SHP77 treated with DMSO at 0.1 percent for 48 hours (cell line): ENCODE measurements around the gene EFNA4.

Experiments used
- DNase-seq: peaks from one replicate; lab custom pipeline; 2025; lab: John Stamatoyannopoulos, UW

The EFNA4 gene

DNA sequence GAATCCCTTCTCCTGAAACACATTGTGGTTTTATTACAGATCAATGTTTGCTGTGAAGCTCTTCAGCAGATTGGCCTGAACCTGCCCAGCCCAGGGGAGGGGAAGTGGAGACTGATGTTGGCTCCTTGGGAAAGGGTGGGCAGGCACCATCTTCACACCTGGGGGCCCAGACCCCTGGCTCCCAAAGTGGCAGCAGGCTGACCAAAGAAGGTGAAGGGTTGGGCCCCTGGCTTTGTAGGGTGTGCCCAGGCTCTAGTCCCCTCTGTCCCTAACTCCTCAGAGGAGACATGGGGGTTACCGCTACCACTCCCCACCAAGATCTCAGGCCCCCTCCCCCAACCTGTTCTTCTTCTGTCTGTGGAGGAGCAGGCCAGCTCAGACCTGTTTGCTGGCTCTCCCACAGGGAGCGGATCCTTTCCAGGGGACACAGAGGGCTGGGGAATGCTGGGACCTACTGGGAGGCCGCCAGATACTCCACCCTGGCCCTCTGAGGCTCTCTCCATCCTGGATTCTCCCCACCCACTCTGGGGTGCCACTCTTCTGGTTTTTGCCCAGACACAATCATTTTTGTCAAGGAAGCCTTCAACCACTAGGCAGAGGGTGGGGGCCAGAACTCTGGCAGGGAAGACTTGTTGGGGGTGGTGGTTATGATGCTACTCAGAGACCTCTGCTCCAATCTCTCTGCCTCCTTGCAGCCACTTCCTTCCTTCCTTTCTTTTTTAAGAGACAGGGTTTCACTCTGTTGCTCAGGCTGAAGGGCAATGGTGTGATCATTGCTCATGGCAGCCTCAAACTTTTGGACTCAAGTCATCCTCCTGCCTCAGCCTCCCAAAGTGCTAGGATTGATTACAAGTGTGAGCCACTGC is 10.1 kb downstream of the EFNA4 start:
- DNase-seq, result no peak

DNA sequence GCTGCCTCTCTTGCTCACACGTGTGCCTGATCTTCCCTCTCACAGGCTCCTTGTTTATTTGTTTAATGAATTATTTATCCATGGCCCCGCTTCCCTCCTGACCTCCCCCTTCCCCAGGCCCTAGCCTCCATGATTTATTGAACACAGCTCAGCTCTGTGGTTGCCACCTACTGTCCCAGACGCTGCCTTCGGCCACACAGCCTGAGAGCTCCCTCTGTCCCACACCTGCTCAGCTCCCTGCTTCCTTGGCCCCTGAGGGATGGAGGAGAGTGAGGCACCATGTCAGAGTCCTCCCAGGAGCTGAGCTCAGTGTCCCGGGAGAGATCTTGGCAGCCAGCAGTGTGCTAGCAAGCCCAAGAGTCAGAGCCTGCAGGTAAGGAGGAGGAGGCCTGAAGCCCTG is 12.0 kb downstream of the EFNA4 start:
- DNase-seq, result no peak

DNA sequence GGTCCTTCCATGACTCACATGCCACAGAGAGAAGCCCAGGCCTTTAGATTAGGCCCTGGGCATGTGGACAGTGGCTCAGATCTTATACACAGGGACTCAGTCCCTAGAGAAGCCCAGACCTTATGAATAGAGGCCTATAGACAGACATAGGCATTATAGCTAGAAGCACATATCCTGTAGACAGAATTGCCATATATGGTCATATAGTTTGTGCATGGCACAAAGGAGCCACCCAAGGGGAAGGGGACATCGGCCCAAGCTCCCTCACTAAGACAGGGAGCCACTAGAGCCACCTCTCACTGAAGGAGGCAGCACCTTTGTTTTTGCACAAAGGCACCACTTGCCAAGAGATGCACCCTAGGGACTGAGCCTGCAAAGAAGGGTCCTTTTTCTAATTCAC is 12.8 kb downstream of the EFNA4 start:
- DNase-seq, result no peak

DNA sequence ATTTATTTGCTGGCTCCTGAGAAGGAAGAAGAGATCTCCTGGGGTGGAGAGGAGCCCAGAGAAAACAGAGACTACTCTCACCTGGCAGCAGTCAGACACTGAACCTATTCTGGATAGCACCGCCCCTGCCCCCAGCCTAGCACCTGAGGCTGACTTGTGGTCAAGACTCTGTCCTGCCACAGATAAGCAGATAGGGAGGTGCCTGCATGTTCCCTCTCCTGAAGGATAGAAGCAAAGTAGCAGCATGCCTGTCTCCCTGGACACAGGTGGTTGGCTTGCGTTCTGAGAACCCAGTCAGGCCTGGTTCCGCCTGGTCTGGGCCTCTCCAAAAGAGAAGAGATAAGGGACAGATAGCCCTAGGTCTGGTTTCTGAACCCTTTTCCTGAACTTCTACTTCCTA is 13.8 kb downstream of the EFNA4 start:
- DNase-seq, result no peak

DNA sequence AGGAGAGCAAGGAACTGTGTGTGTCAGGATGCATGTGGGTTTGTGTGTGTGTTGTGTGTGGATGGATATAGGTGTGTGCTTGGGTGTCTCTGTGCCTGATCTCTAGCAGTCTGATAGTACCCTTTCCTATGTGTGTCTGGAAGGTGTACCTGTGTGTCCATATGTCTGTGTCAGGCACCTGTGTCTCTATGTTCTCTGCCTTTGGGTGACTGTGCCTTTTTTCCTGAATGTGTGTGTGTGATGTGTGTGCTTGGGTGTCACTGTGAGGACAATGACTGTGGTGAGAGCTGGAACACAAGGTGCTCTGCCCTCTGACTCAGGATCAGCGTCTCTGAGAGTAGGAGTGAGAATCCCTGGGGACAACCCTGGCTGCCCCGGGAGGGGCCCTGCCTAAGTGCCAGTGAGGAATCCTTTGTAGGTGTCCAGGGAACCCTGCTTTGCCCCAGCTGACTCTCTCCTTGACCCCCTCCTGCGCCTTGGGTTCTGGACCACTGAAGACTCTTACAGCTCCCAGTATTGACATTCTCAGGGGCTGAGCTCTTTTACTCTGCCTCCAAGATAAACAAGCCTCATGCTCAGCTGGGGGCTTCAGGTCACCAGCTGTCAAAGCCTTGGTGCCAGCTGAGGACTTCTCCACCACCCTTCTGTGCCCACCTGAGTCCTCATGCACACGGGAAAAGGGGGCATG is 14.4 kb downstream of the EFNA4 start:
- no peak for DNase-seq

DNA sequence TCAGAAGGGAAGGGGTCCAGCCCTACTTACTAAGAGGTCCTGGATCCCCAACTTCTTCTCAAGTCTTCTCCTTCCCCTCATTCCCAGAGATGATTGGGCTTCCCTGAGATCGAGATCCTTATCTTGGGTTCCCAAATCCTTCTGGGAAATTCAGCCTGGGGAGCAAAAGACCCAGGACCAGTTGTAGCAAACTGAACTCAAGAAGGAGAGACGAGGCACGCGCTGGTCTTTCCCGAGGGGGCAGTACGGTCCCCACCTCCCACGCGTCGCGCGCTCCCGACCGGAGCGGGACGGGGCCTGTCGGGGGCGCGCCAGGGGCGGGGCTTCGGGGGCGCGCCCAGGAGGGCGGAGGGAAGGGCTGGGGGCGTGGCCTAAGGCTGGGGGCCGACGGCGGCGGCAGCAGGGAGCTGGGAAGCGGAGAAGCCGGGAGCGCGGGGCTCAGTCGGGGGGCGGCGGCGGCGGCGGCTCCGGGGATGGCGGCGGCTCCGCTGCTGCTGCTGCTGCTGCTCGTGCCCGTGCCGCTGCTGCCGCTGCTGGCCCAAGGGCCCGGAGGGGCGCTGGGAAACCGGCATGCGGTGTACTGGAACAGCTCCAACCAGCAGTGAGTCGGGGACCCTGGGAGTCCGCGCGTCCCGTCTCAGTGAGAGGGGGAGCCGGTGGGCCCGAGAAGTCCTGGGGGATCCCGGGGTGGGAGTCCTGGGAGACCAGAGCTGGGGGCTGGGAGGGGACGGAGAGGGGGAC is 15.1 kb downstream of the EFNA4 start, which contains the start of gene EFNA3:
EFNA3 (plus strand) TSS at position 369 of the 741 bp plus-strand sequence; CDS start at position 474, 105 bp downstream.
- peak; percentile 35 for DNase-seq

DNA sequence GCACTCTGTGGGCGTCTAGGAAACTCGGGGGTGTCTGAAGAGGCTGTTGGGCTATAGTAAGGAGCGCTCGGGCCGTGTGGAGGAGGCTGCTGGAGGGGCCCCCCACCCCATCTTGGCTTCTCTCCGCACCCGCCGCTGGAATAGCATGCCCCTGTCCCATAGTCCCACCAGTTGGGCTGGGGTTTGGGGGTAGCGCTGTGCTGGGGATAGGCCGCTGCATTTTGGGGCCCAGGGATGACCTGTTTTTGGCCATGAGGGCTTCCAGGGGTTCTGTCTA is 15.6 kb downstream of the EFNA4 start:
- no peak for DNase-seq

DNA sequence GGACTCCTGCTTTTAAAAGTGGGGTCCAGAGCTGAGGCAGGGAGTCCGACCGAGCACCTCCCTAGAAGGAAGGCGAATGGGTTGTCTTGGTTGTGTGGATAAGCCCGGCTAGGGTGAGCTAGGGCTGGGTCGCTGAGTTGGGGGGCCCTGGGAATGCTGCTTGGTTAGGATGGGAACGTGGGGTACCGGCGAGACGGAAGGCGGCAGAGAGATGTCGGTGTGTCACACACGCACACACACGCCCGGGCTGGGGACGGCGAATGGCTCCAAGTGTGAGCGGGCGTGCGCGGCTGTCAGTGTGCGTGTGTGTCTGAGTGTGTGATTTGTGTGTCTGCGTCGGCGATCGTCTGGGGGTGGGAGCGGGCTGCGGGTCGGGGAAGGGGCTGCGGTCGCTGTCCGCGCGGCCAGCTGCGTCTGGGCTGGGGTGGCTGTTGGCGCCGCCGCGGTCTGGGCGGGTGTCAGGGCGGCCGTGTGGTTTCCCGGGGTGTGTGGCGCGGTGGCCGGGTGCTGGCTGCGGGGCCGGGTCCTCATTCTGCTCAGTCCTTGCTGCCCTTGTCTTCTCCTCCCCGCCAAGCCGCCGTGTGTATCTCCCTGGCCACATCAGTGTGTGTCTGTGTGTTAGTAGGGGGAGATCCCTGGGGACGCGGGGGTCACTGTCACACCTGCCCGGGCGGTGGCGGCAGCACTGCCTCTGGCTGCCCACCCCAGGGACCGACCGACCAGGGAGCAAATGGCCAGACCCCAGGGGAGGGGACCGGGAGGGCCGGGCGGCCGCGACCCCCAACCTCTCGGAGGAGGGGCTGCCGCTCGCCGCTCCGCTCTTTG is 16.2 kb downstream of the EFNA4 start:
- no peak for DNase-seq

DNA sequence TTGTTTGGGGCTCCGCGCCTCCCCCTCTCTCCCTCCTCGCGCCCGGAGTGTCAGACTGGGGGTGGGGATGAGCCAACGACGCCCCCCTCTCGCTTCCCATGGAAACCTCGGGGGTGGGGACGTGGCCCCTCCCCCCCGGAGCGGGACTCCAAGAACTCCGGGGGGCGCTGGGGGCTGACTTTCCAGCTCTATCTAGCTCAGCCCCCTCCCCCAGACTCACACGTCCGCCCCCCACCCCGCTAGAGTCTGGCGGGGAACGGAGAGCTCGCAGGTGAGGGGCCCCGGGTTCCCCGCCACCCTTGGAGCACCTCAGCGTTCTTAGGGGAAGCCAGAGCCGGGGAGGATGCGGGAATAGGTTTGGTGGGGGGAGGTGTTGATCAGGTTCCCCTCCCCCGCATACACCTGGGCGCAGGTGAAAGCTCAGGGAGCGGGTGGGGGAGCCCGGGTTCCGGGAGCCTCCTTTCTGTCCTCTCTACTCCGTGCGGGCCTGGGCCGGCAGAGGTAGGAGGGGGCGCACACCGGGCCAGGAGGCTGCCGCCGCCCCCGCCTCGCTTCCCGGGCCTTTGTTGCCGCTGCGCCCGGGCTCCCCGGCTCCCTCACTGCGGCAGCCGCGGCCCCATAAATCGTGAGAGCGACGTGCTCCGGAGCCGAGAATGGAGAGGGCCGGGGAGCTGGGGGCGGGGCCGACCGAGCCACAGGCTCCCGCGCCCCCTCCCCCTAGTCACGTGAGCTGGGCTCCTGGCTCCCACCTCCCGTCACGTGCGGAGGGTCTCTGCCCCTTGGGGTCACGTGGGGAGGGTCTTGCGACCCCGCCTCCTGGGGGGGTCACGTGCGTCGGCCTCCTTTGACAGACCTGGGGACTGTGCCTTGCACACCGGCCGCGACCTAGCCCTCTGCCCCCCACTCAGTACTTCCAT is 17.0 kb downstream of the EFNA4 start:
- DNase-seq, result peak; percentile 40

DNA sequence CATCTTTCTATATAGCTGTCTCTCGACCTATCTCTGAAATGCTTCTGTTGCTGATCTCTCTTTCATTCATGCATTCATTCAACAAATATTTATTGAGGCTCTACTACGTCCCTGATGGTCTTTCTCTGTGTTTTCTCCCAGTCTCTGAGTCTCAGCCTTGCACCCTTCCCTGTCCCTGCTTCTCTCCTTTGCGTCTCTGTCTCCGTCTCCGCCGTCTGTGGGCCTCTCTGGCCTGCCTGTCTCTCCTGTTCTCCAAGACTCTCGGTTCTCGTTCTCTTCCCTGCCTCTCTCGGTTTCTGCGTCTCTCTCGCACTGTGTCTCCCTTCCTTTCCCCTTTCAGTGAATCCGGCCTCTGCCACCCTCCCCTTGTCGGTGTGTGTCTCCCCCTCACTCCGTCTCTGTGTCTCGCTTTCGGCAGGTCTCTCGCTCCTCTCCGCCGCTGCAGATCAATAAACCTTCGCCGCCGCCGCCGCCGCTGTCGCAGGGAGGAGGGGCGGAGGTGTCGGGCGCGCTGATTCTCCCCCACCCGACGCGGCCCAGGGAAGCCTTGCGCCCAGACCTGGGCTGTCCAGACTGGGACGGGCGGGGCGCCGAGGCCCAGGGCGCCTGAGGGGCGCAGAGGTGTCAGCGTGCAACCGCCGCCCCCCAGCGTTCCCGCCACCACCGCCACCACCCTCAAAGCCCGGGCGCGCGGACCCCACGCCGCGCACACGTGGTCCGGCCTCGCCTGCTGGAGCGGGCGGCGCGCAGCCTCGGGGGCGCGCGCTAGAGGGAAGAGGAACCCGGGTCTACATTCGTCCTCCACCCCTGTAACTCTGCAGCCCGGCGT is 18.1 kb downstream of the EFNA4 start:
- no peak for DNase-seq

DNA sequence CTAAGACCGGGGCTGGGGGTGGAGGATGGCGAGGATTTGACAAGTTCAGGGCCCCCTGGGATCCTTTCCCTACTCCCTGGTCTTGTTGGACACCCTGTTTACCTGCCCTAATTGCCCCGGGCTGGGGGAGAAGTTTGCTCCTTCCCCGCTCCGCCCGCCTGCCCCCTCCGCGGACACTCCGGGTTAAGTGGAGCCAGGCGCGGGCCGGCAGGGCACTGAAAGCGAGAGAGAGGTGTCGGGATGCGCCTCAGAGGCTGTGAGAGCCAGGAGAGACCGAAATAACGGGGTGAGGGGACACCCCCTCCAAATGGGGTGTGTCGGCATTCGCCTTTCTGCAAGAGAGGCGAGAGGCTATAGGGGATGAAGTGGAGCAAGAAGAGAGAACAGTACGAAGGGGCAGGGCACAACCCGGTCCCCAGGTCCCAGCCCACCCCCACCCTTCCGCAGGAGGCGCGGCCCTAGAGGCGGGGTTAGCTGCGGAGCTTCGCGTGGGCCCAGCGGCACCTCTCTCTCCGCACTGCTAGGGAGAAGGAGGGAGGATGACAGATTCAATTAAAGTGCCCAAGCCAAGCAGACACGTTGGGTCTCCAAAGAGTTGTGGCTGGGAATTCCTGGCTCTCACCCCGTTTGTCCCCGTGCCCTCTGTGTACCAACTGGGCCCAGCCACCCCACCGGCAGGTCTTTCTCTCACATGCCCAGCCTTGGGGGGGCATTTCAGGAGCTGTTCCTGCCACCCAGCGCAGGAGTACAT is 18.9 kb downstream of the EFNA4 start:
- DNase-seq, result no peak

DNA sequence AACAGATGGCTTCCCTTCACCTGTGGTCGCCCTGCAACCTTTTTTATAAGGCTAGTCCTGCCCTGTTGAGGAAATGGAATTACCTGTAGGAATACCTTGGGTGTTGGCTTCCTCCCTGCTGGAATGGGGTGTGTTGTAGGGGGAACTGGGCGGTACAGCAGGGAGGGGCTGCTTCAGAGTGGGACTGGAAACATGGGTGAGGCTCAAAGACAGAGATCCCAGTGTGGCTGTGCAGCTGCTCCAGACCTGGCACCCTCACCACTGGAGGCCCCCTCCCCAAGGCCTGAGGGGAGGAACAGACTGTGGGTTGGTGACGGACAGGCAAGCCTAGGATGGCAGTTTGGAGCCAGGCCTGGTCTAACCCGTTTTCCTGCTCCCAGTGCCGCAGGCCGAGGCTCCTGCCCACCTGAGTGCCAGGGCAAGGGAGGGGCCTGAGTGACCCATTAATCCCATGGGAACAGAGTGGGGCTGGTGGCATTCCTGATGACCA is 19.6 kb downstream of the EFNA4 start:
- no peak for DNase-seq

DNA sequence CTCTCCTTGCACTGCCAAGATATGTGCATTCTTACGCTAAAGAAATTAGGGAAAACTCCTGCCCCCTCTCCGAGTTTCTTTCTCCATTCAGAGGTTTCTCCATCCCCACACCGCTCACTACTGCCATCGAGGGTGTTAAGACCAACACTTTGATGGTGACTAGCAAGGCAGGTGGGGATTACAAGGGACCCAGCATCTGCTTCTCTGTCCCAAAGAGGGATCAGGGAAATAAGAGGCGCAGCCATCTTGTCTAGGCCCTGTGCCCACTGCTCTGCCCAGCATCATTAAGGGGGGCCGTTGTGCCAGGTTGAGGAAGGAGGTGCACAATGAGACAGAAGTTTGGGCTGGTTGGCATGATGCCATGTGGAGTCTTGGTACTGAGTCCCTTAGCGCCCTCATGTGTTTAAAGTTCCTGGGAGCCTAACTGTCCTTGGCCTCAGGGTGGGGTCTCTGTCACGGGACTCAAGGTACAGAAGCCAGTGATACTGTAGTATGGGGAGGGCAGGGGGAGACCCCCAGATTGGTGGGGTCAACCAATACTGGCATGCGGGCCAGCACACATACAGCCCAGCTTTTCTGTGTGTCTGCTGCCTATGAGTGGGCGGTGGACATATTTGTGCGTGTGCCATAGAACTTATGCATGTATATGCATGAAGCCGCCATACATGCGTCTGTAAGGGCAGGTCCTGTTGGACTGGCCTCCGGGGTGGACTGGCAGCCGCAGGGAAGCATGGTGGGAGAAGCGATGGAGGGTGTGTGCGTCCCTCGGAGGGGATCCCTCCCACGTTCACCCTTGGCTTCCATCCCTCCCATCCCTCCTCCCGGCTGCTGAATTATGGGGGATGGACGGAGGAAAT is 20.6 kb downstream of the EFNA4 start:
- DNase-seq, result no peak

DNA sequence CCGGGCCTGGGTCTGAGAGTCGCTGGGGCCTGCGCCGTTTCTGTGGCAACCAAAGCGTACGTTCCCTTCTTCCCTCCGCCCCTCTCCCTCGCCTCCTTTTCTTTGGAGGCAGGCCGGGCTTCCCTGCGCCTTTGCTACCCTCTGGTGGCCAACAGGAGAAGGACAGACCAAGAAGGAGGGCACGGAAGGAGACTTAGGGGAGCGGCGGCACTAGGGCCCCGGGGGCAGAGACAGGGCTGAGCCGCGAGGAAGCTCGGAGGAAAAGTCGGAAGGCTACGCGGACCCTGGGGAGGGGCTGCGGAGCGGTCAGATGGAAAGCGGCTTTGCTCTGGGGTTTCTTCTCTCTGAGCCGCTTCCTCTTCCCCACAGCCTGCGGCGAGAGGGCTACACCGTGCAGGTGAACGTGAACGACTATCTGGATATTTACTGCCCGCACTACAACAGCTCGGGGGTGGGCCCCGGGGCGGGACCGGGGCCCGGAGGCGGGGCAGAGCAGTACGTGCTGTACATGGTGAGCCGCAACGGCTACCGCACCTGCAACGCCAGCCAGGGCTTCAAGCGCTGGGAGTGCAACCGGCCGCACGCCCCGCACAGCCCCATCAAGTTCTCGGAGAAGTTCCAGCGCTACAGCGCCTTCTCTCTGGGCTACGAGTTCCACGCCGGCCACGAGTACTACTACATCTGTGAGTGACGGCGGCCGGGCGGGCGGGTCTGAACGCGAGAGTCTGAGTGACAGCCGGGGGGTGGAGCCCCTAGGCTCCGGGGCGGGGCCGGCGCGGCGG is 21.4 kb downstream of the EFNA4 start:
- peak; percentile 98 for DNase-seq

DNA sequence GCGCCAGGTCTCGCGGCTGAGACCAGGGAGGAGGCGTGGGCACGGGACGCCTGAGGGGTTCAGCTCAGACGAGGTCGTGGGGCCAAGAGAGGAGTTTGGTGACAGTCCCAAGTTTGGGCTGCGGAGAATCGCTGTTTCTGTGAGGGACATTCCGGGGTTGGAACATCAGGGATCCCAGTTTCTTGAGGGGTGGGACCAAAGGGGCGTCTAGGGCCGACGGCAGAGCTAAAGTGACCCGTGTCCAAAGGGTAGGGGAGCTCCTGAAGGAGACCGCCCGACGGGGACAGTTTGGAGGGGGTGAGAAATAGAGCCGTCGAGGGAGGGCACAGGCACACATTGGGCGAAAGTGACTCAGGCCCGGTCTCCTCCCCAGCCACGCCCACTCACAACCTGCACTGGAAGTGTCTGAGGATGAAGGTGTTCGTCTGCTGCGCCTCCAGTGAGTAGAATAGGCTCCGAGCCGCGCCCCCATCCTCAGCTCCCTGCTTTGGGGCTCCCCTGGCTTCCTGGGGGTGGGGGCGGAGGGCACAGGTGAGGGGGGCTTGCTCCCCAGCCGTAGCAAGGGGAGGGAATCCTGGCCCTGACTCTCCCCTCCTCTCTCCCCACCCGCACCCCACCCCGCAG is 22.1 kb downstream of the EFNA4 start:
- DNase-seq, result no peak

DNA sequence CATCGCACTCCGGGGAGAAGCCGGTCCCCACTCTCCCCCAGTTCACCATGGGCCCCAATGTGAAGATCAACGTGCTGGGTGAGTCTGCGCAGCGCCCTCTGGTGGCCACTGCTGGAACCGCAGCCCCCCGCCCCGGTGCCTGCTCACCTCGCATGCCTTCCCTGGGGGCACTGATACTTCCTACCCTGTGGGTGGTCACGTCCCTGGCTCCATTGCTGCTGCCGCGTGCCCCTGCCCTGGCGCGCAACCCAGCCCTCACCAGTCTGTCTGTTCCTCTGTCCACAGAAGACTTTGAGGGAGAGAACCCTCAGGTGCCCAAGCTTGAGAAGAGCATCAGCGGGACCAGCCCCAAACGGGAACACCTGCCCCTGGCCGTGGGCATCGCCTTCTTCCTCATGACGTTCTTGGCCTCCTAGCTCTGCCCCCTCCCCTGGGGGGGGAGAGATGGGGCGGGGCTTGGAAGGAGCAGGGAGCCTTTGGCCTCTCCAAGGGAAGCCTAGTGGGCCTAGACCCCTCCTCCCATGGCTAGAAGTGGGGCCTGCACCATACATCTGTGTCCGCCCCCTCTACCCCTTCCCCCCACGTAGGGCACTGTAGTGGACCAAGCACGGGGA is 22.7 kb downstream of the EFNA4 start:
- no peak for DNase-seq
